RWPE2 (cell line): ENCODE data around the gene FGB.

Experiments
- ATAC-seq: fragments of 200-7000 bp; cut with Tn5 transposase; 3 replicates; pipeline ENCODE4 v1.9.1; 2021; ENCODE audit warnings: low read depth
- DNase-seq: peaks from one replicate; pipeline ENCODE4 v3.0.0-alpha.2; 2020; ENCODE audit warnings: low spot score
- H3K27ac ChIP-seq: fragments of 450-650 bp; 2 replicates; pipeline ENCODE4 v1.5.1; 2017; ENCODE audit warnings: mild to moderate bottlenecking; ENCODE audit not compliant: poor library complexity, severe bottlenecking
- H3K27me3 ChIP-seq: fragments of 250-450 bp; sonication (Bioruptor Pico); 2 replicates; pipeline ENCODE4 v1.5.1; 2021; ENCODE audit warnings: mild to moderate bottlenecking, moderate library complexity; ENCODE audit not compliant: insufficient read depth, poor library complexity, severe bottlenecking
- H3K36me3 ChIP-seq: fragments of 250-450 bp; sonication (Bioruptor Pico); 2 replicates; pipeline ENCODE4 v1.5.1; 2020; ENCODE audit warnings: low read depth, mild to moderate bottlenecking, moderate library complexity
- H3K4me1 ChIP-seq: fragments of 250-450 bp; sonication (Bioruptor Pico); 2 replicates; pipeline ENCODE4 v1.5.1; 2021; ENCODE audit warnings: mild to moderate bottlenecking, moderate library complexity; ENCODE audit not compliant: insufficient read depth, poor library complexity, severe bottlenecking
- H3K4me3 ChIP-seq: fragments of 250-450 bp; sonication (Bioruptor Pico); 2 replicates; pipeline ENCODE4 v1.5.1; 2021; ENCODE audit warnings: mild to moderate bottlenecking, moderate library complexity; ENCODE audit not compliant: severe bottlenecking
- H3K9me3 ChIP-seq: fragments of 250-450 bp; sonication (Bioruptor Pico); 2 replicates; pipeline ENCODE4 v1.5.1; 2021; ENCODE audit warnings: mild to moderate bottlenecking, moderate library complexity; ENCODE audit not compliant: severe bottlenecking
- TF ChIP-seq, protein P1 (sequence below): fragments of 450-650 bp; IDR thresholded peaks from one replicate; pipeline ENCODE4 v1.5.1; 2017; ENCODE audit warnings: mild to moderate bottlenecking, moderate library complexity; ENCODE audit not compliant: poor library complexity, severe bottlenecking

The FGB gene

GRCh38 chr4:154588198-154588597 lies 25.4 kb downstream of the FGB start:
- no peak for ATAC-seq
- H3K36me3 ChIP-seq, result no peaks in the 10 kb centered on the region
- TF ChIP-seq, protein P1, sequence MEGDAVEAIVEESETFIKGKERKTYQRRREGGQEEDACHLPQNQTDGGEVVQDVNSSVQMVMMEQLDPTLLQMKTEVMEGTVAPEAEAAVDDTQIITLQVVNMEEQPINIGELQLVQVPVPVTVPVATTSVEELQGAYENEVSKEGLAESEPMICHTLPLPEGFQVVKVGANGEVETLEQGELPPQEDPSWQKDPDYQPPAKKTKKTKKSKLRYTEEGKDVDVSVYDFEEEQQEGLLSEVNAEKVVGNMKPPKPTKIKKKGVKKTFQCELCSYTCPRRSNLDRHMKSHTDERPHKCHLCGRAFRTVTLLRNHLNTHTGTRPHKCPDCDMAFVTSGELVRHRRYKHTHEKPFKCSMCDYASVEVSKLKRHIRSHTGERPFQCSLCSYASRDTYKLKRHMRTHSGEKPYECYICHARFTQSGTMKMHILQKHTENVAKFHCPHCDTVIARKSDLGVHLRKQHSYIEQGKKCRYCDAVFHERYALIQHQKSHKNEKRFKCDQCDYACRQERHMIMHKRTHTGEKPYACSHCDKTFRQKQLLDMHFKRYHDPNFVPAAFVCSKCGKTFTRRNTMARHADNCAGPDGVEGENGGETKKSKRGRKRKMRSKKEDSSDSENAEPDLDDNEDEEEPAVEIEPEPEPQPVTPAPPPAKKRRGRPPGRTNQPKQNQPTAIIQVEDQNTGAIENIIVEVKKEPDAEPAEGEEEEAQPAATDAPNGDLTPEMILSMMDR, result no peak

DNA sequence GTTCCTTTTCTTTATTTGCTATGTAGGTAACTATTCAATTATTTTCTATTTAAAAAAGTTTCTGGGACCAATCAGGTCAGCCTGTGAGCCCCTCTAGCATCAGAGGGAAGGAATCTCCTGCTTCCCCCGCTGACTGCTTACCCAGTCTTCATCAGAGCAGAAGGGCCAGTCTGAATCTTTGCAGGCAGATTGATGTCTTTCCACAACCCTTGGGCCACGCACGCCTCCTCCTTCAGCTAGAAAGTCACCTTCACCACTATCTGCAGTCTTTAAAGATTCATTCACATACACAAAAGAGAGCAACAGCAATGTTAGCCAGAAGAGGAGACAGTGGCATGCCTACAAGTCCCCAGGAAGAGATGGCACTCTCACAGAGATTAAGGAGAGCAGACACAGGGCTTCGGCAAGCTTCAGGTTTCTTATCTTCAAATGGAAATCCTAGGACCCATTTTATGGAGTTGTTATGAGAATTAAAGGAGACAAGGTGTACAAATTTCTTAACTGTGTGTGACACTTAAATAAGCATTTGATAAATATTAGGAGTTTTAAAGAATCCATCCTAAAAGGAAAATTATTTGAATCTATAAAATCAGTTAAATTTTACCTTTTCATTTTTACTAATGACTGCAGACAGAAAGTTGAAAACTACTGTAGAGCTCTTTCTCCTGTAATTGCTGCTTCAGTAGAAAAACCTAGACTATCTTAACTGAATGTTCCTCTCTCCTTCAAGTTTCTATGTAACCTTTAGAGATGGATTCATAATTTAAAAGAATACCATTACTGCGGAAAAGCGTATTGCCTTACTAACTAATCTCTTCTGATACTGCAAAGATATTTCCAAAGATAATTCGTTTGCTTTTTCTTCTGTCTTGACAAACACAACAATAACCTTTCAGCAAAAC lies 26.7 kb downstream of the FGB start:
- Histone ChIP-seq H3K9me3 (no peaks in the 10 kb centered on the region), H3K27me3 (no peaks in the 10 kb centered on the region), H3K4me3 (no peak overlapping the region), H3K27ac (no peak overlapping the region), H3K36me3 (no peaks in the 10 kb centered on the region), H3K4me1 (no peaks in the 10 kb centered on the region)
- DNase-seq (no peak), ATAC-seq (no peak)
- TF ChIP-seq, protein P1, result no peak

More at GRCh38 chr4:154588198-154588597, 25.4 kb downstream of the FGB start:
- Histone ChIP-seq H3K4me1 (no peaks in the 10 kb centered on the region), H3K27me3 (no peaks in the 10 kb centered on the region), H3K4me3 (no peak overlapping the region), H3K27ac (no peak overlapping the region), H3K9me3 (no peaks in the 10 kb centered on the region)
- no peak for DNase-seq

DNA sequence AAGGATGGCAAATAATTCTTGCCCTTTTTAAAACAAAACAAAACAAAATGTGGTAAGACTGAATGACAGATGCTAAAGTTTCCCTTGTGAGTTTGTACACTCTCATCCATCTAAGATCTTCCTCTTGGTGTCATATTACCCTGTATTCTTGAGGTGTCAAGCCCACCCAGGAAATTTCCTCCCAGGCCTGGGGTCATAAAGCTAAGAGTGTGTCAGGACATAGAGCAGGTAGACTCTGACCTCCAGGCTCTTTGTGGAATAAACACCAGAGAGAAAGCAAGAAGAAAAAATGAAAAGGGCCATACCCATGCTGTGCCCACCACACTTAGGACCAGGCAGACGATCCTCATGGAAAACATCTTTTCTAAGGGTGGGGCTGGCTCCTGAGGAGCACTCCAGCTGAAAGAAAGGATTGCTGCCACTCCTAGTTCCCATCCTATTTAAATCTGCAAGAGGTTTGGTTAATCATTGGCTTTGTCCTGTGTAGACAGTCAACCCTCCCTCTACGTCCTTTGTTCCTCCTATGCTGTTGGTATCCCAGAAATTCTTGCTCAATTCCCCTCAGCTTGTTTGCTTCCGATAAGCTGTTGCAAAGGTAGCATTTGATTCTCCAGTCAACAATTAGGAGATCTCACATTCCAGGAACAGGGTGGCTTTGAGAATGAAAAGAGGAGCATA lies 27.7 kb downstream of the FGB start, which contains the start of gene FGA:
Gene FGA, minus strand, starts transcription at position 414 of the 678 bp plus-strand sequence. Its CDS starts 55 bp downstream, at position 359.
- H3K27ac ChIP-seq, result no peak within 1 kb of the TSS
- no peaks in the 10 kb centered on the region for H3K4me1 ChIP-seq
- ATAC-seq (no peak), DNase-seq (no peak)
- H3K9me3 ChIP-seq, result no peaks in the 10 kb centered on the region
- no peaks in the 10 kb centered on the region for H3K36me3 ChIP-seq
- TF ChIP-seq, protein P1, result no peak
- no peaks in the 10 kb centered on the region for H3K27me3 ChIP-seq
- H3K4me3 ChIP-seq, result no peak within 1 kb of the TSS

GRCh38 chr4:154591890-154592289 lies 29.1 kb downstream of the FGB start:
- DNase-seq (no peak), ATAC-seq (no peak)
- Histone ChIP-seq H3K27me3 (no peaks in the 10 kb centered on the region), H3K36me3 (no peaks in the 10 kb centered on the region), H3K4me1 (no peaks in the 10 kb centered on the region), H3K4me3 (no peak overlapping the region), H3K9me3 (no peaks in the 10 kb centered on the region), H3K27ac (no peak overlapping the region)
- TF ChIP-seq, protein P1, result no peak
